Measurements from ENCODE around the gene RAVER2.

Gene RAVER2

GRCh38 chr1:64877151-64877550 is 132.3 kb downstream of the RAVER2 start:
- DNase-seq (ENCODE audit: low spot score) = no peak

- DNase-seq (ENCODE audit: low spot score) = no peak
Observed at GRCh38 chr1:64877598-64877997, 132.7 kb downstream of the RAVER2 start.

GRCh38 chr1:64878090-64878489 is 133.2 kb downstream of the RAVER2 start:
- DNase-seq (ENCODE audit: low spot score) = no peak

GRCh38 chr1:64878931-64879611 is 134.2 kb downstream of the RAVER2 start:
- no peak for DNase-seq (ENCODE audit: low spot score)

- DNase-seq (ENCODE audit: low spot score) = no peak
Observed at GRCh38 chr1:64880449-64880848, 135.6 kb downstream of the RAVER2 start.

- DNase-seq (ENCODE audit: low spot score) = no peak
Observed at GRCh38 chr1:64881281-64881680, 136.4 kb downstream of the RAVER2 start.

All from Ammon's horn (tissue), 1 donor.